H9 (cell line): ENCODE measurements around the gene COMP. TPM values are rescaled to one million over a fixed set of nuclear protein-coding genes. Genes with fewer than 3 reads are reported as not detected.

Experiments
- DNase-seq: peaks from one replicate; pipeline ENCODE4 v3.0.0-alpha.2; 2017
- H2AFZ ChIP-seq: one replicate; pipeline ENCODE4 v1.6.1; 2013; ENCODE audit warnings: mild to moderate bottlenecking, low read length, control low read depth, moderate library complexity
- H2AK5ac ChIP-seq: 2 replicates; pipeline ENCODE4 v1.6.1; 2013; ENCODE audit warnings: low read length, control low read depth, mixed read lengths; ENCODE audit not compliant: insufficient read length
- H2BK120ac ChIP-seq: one replicate; pipeline ENCODE4 v1.6.1; 2013; ENCODE audit warnings: low read depth, mild to moderate bottlenecking, low read length, control low read depth, inconsistent platforms; ENCODE audit not compliant: poor library complexity, severe bottlenecking
- H2BK12ac ChIP-seq: 2 replicates; pipeline ENCODE4 v1.6.1; 2013; ENCODE audit warnings: low read length, control low read depth, mixed read lengths, low read depth; ENCODE audit not compliant: insufficient read length
- H2BK15ac ChIP-seq: 2 replicates; pipeline ENCODE4 v1.6.1; 2013; ENCODE audit warnings: low read depth, low read length, control low read depth
- H2BK20ac ChIP-seq: one replicate; pipeline ENCODE4 v1.6.1; 2013; ENCODE audit warnings: low read depth, mild to moderate bottlenecking, low read length, control low read depth, inconsistent platforms; ENCODE audit not compliant: poor library complexity, severe bottlenecking
- H2BK5ac ChIP-seq: 2 replicates; pipeline ENCODE4 v1.6.1; 2013; ENCODE audit warnings: low read length, control low read depth, mixed read lengths; ENCODE audit not compliant: insufficient read length
- H3K14ac ChIP-seq: 2 replicates; pipeline ENCODE4 v1.6.1; 2013; ENCODE audit warnings: low read length, control low read depth; ENCODE audit not compliant: insufficient read depth
- H3K18ac ChIP-seq: 2 replicates; pipeline ENCODE4 v1.6.1; 2013; ENCODE audit warnings: low read depth, mild to moderate bottlenecking, mixed read lengths, low read length, control low read depth; ENCODE audit not compliant: insufficient read length
- H3K23ac ChIP-seq: 2 replicates; pipeline ENCODE4 v1.6.1; 2013; ENCODE audit warnings: low read length, control low read depth, mixed read lengths, low read depth; ENCODE audit not compliant: insufficient read length
- H3K23me2 ChIP-seq: 2 replicates; pipeline ENCODE4 v1.6.1; 2013; ENCODE audit warnings: low read depth, mild to moderate bottlenecking, mixed read lengths, low read length, control low read depth; ENCODE audit not compliant: insufficient read length, poor library complexity, severe bottlenecking
- H3K27ac ChIP-seq: 2 replicates; pipeline ENCODE4 v1.5.1; 2013; ENCODE audit warnings: low read length, control low read depth, mixed read lengths, low read depth; ENCODE audit not compliant: insufficient read length
- H3K27me3 ChIP-seq: 2 replicates; pipeline ENCODE4 v1.6.1; 2013; ENCODE audit warnings: low read length, control low read depth, inconsistent platforms; ENCODE audit not compliant: insufficient read depth
- H3K4ac ChIP-seq: 2 replicates; pipeline ENCODE4 v1.6.1; 2013; ENCODE audit warnings: low read depth, mild to moderate bottlenecking, control low read depth, inconsistent platforms, low read length, moderate library complexity
- H3K4me1 ChIP-seq: 2 replicates; pipeline ENCODE4 v1.6.1; 2013; ENCODE audit warnings: low read length, control low read depth, inconsistent platforms; ENCODE audit not compliant: insufficient read depth
- H3K4me2 ChIP-seq: 2 replicates; pipeline ENCODE4 v1.6.1; 2013; ENCODE audit warnings: low read length, control low read depth, mixed read lengths; ENCODE audit not compliant: insufficient read length, insufficient read depth
- H3K56ac ChIP-seq: 2 replicates; pipeline ENCODE4 v1.6.1; 2013; ENCODE audit warnings: low read depth, mild to moderate bottlenecking, mixed read lengths, low read length, control low read depth; ENCODE audit not compliant: insufficient read length
- H3K79me1 ChIP-seq: 2 replicates; pipeline ENCODE4 v1.6.1; 2013; ENCODE audit warnings: low read depth, mild to moderate bottlenecking, moderate library complexity, low read length, control low read depth, inconsistent platforms; ENCODE audit not compliant: insufficient read depth, poor library complexity, severe bottlenecking
- H3K79me2 ChIP-seq: 2 replicates; pipeline ENCODE4 v1.6.1; 2013; ENCODE audit warnings: low read length, control low read depth, inconsistent platforms; ENCODE audit not compliant: insufficient read depth
- H3K9ac ChIP-seq: 2 replicates; pipeline ENCODE4 v1.6.1; 2013; ENCODE audit warnings: low read length, control low read depth, mixed read lengths; ENCODE audit not compliant: insufficient read length; ENCODE audit errors: extremely low read depth
- H3K9me3 ChIP-seq: one replicate; pipeline ENCODE4 v1.6.1; 2013; ENCODE audit warnings: low read depth, low read length, inconsistent platforms; ENCODE audit not compliant: control insufficient read depth
- H3T11ph ChIP-seq: one replicate; pipeline ENCODE4 v1.6.1; 2013; ENCODE audit warnings: mild to moderate bottlenecking, low read length, control low read depth, inconsistent platforms
- H4K20me1 ChIP-seq: one replicate; pipeline ENCODE4 v1.6.1; 2013; ENCODE audit not compliant: control insufficient read depth, insufficient read length, insufficient read depth
- H4K5ac ChIP-seq: 2 replicates; pipeline ENCODE4 v1.6.1; 2013; ENCODE audit warnings: low read depth, mild to moderate bottlenecking, mixed read lengths, low read length, control low read depth; ENCODE audit not compliant: insufficient read length
- H4K8ac ChIP-seq: replicated peaks from 2 replicates; pipeline ENCODE4 v1.6.1; 2013; ENCODE audit warnings: low read length, control low read depth, mixed read lengths, low read depth; ENCODE audit not compliant: insufficient read length
- H4K91ac ChIP-seq: 2 replicates; pipeline ENCODE4 v1.6.1; 2013; ENCODE audit warnings: low read depth, mild to moderate bottlenecking, moderate library complexity, mixed read lengths, low read length, control low read depth; ENCODE audit not compliant: insufficient read length
- H3K27ac Mint-ChIP-seq, 3 experiments: 2 replicates in 2 of 3; 3 replicates in 1 of 3; pipeline ENCODE4 v1.8.0; 2020 to 2021; ENCODE audit warnings: mixed read lengths in 3 of 3, mild to moderate bottlenecking in 1 of 3, moderate library complexity in 1 of 3
- H3K27me3 Mint-ChIP-seq: 2 replicates; pipeline ENCODE4 v1.8.0; 2021; ENCODE audit warnings: low read depth, mild to moderate bottlenecking, moderate library complexity, mixed read lengths
- H3K36me3 Mint-ChIP-seq, 3 experiments: 2 replicates in 2 of 3; 3 replicates in 1 of 3; pipeline ENCODE4 v1.8.0; 2020 to 2021; ENCODE audit warnings: low read depth in 3 of 3, mixed read lengths in 3 of 3; ENCODE audit not compliant: insufficient read depth in 1 of 3
- H3K4me1 Mint-ChIP-seq, 2 experiments: 2 replicates each; pipeline ENCODE4 v1.8.0; 2020; ENCODE audit warnings: mixed read lengths in 2 of 2
- H3K4me3 Mint-ChIP-seq, 2 experiments: 2 replicates in 1 of 2; 3 replicates in 1 of 2; pipeline ENCODE4 v1.8.0; 2020 to 2021; ENCODE audit warnings: mild to moderate bottlenecking in 2 of 2, mixed read lengths in 2 of 2, moderate library complexity in 1 of 2
- H3K9me3 Mint-ChIP-seq, 2 experiments: 2 replicates in 1 of 2; 3 replicates in 1 of 2; pipeline ENCODE4 v1.8.0; 2020; ENCODE audit warnings: mild to moderate bottlenecking in 2 of 2, mixed read lengths in 2 of 2, moderate library complexity in 1 of 2
- CTCF ChIP-seq: fragments of 200-600 bp; sonication (generic); conservative IDR thresholded peaks from 3 replicates; pipeline ENCODE4 v1.8.0; 2021; ENCODE audit warnings: antibody characterized with exemption, mild to moderate bottlenecking
- WGBS: extraction: QIAGEN DNeasy Blood & Tissue Kit; methylation state at CpG from one replicate; pipeline ENCODE4 v1.1.7; 2013; ENCODE audit warnings: missing lambda C conversion rate, low lambda C conversion rate, mixed read lengths; ENCODE audit not compliant: insufficient read length; ENCODE audit errors: extremely low coverage; 5-methylcytosine and 5-hydroxymethylcytosine counted together
- total RNA-seq: library from RNA; stranded (reverse); gene quantifications from 2 replicates; pipeline ENCODE4 v1.2.1, GENCODE V29; 2021

The COMP gene
- total RNA-seq, 1 experiment from 2014 or later: 0.15 TPM

DNA sequence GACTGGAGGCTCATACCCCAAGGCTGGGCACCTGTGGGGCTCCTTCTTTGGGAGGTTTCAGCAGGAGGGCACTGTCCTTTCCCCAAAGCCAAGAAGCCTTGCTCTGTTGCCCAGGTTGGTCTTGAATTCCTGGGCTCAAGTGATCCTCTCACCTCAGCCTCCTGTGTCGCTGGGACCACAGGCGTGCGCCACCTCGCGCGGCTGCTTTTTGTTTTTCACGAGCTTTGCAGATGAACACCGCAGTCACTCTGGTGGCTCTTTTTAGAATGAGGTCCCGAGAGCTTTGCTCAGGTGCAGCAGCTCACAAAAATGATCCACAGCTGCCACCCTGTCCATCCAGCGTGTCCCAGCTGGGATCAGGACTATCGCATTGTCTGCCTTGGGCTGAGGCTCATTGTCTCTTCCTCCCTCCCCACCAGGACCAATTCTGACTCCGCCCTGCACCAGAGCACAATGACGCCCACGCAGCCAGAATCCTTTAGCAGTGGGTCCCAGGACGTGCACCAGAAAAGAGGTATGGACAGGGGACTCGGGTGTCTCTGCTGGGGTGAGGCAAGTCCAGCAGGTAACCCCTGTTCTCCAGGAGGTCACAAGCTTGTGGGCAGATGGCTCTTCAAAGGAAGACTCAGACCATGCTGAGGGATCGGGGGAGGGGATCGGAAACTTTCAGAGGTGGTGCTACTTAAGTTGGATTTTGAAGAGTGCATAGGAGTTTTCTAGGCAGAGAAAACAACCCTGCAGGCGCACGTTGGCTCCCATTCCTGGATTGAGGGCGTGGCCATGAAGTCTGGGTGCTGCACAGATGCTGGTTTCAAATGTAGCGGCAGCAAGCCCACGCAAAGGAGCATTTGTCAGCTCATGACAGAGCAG is 41.5 kb downstream of the COMP start:
- Histone ChIP-seq H2BK15ac (no peak overlapping the region), H4K8ac (no peak overlapping the region), H3K27ac (no peak overlapping the region), H2BK120ac (no peak overlapping the region), H3K4me1 (no peaks in the 10 kb centered on the region), H3K79me2 (no peaks in the 10 kb centered on the region), H3T11ph (no peak overlapping the region), H3K4me2 (no peak overlapping the region), H3K9me3 (no peaks in the 10 kb centered on the region), H4K20me1 (no peaks in the 10 kb centered on the region), H3K4ac (no peak overlapping the region), H4K5ac (no peak overlapping the region), H4K91ac (no peak overlapping the region), H3K23ac (no peak overlapping the region), H3K27me3 (no peaks in the 10 kb centered on the region), H3K23me2 (no peaks in the 10 kb centered on the region), H3K9ac (no peak overlapping the region), H2BK12ac (no peak overlapping the region), H3K18ac (no peak overlapping the region), H2BK5ac (no peak overlapping the region), H3K79me1 (no peaks in the 10 kb centered on the region), H2AK5ac (no peak overlapping the region), H3K14ac (no peak overlapping the region), H2BK20ac (no peak overlapping the region), H3K56ac (no peak overlapping the region), H2AFZ (no peak overlapping the region)
- Mint-ChIP-seq H3K4me1 (peaks cover 8 to 21% of the 10 kb centered on the region in 2 experiments), H3K9me3 (no peaks in the 10 kb centered on the region), H3K27me3 (no peaks in the 10 kb centered on the region), H3K4me3 (no peak overlapping the region), H3K27ac (no peak overlapping the region; a peak in 1 of 7 replicates), H3K36me3 (peaks cover 3 to 29% (median 11%) of the 10 kb centered on the region in 3 experiments; a peak in 6 of 7 replicates)
- WGBS: no CpG with 5 or more reads among the region's 23 CpGs
- TF ChIP-seq CTCF: no peak
- no peak for DNase-seq
